ENCODE results near the gene F2RL3.
"Not testable (repeated sequence)": the region's sequence is repeated elsewhere in the genome, so short reads cannot be mapped to it uniquely, and the experiment has no call there.

F2RL3 gene

GRCh38 chr19:16888629-16889365 lies at the start of gene F2RL3:
Gene F2RL3, plus strand, starts transcription at chr19:16888999. Its CDS starts 191 bp downstream, at chr19:16889190.
- DNase-seq, result no peak

DNA sequence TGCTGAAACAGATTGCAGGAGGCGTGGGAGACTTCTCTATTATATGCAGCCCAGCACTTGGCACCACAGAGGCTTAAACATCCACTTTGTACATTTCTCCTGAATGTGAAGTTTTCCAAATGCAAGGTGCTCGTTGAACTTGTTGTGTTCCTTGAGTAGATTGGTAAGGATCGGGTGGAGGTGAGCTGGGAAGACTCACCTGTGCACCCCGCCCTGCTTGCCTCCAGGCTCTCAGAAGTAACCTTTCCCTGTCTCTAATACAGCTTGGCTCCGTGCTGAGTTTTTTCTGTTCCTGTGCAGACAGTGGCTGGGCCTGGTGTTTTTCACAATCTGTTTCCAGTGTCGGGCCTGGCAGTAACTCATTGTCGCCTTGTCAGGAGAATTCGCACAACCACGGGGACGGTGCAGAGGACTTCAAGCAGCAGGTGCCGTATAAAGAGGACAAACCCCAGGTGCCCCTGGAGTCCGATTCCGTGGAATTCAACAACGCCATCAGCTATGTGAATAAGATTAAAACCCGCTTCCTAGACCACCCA lies 47.3 kb upstream of the F2RL3 start:
- no peak for DNase-seq

- DNase-seq, result no peak
Observed at GRCh38 chr19:16846901-16847300, 41.9 kb upstream of the F2RL3 start.

- no peak for DNase-seq
Observed at GRCh38 chr19:16847430-16847829, 41.4 kb upstream of the F2RL3 start.

GRCh38 chr19:16849168-16849567 lies 39.6 kb upstream of the F2RL3 start:
- DNase-seq, result no peak

DNA sequence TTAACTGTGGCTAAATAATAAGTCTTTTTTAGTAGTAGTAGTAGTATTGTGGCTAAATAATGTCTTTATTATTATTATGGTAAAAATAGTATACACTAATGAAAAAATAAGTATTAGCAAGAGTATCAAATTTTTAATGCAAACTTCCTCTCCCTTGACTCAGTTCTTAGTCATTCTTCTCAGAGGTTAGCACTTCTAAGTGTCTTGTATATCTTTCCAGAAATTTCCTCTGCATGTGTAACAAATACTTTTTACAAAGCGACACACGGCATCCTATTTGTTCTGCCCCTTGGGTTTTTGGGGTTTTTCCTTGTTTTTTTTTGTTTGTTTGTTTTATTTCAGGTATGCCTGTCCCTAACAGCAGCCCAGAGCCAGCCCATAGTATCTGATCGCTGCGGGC lies 38.7 kb upstream of the F2RL3 start:
- DNase-seq, result no peak

- DNase-seq, result no peak
Observed at GRCh38 chr19:16851031-16851712, 37.6 kb upstream of the F2RL3 start.

DNA sequence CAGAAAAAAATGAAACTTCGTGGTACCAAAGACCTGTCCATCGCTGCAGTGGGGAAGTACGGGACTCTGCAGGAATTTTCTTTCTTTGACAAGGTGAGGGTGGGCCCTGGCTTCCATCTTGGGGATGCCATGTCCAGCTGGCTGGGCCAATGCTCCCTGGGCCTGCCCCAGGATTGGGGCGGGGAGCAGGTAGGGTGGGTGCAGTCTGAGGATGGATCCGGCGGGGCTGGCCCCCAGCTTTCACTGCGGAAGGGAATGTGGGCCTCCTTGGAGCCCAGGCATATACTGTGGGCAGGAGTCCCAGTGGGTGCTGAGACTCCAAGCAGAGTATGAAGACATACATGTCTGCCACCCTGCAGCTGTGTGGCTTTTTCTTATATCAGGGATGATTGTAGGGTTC lies 35.7 kb upstream of the F2RL3 start:
- no peak for DNase-seq

DNA sequence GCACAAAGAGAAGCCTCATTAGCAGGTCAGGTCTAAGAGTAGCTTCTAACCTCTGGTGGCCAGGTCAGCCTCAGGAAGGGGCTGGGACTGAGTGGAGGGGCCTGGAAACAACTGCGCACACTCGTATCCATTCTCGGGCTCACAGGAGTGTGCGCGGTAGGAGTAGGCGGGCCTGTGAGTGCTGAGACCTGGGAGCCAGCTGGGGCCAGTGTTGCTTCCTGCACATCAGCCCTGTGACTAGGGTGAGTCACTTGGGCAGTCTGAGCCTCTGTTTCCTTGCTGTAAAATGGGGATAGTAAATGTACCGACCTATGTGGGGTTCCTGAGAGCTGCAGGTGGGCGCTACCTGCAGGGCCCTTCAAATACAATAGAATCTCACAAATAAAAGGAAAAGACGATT lies 32.7 kb upstream of the F2RL3 start:
- no peak for DNase-seq

DNA sequence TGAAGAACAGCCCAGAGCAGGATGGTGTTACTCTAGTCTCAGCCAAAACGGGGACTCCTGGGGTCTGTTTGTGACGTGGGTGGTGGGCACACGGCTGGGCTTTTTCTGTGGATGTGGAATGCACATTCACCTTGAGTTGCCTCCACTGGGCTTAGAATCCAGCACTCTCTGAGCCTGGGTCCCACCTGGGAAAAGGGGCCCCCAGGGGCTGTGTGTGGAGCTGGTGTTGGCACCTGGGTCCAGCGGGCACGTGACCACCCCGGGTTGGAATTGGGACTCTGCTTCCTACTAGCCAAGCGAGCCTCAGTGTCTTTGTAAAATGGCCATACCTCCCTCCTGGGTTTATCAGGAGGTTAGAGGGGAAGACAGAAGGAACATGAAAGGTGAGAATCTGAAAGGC lies 29.2 kb upstream of the F2RL3 start:
- no peak for DNase-seq

DNA sequence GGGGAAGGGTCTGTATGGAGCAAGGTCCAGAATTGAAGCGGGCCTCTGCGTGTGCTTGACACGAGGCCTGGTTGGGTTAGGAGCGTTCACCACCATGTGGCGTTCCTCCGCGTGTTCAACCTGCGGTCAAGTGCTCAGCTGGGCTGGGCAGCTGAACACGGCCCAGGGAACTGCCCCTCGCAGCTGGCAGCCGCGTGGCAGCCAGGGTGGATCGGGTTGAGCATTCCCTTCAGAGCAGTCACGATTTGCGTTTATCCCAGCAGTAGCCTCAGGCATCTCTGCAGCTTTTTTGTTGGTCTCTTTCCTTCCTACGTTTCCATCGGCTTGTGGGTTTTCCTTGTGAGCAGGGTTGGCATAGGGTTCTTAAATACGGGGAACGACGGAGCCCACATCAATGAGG lies 28.7 kb upstream of the F2RL3 start:
- DNase-seq, result no peak

DNA sequence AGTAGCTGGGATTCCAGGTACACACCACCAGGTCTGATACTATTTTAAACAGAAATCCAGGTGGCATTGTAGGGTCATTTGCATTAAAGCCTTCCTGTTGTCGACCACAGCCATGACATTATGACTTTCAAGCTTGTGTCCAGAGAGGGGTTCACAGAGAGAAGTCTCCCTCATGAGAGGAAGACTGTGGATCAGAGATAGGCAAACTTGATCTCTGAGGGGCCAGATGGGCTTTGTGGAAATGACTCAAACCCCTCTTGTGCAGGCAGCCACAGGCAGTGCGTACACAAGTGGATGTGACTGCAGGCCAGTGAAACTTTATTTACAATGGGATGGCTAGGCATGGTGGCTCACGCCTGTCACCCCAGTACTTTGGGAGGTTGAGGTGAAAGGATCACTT lies 27.8 kb upstream of the F2RL3 start:
- no peak for DNase-seq

DNA sequence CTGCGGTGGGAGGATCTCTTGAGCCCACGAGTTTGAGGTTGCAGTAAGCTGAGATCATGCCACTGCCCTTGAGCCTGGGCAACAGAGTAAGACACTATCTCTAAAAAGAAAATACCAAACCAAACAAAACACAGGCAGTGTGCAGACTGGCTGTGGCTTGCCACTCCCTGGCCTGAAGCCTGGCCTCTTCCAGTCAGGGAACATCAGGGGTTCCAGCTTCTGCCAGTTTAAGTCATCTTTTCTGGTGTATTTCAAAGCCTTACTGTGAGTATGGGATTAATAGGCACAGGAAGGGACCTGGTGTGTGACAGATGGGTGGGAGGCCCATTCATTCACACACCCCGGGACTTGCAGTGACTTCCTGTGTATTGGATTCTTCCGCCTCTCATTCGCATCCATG lies 27.0 kb upstream of the F2RL3 start:
- no peak for DNase-seq

DNA sequence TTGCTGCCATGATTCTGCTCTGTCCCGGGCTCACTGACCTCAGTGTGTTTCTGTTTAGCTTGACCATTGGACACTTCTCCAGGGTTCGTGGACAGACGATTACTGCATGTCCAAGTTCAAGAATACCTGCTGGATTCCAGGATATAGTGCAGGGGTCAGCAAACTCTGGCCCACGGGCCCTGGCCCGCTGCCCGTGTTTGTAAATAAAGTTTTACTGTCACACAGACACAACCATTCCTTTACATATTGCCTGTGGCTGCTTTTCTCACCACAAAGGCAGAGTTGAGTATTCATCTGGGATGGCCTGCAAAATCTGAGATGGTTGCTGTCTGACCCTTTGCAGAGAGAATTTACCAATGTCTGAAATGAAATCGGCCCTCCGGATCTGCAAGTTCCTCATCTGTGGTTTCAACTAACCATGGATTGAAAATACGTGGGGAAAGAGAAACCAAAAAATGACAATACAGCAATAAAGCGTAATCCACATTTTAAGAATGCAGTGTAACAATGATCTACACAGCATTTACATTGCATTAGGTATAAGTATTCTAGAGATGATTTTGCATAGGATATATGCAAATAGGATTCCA lies 25.9 kb upstream of the F2RL3 start:
- DNase-seq, result no peak

DNA sequence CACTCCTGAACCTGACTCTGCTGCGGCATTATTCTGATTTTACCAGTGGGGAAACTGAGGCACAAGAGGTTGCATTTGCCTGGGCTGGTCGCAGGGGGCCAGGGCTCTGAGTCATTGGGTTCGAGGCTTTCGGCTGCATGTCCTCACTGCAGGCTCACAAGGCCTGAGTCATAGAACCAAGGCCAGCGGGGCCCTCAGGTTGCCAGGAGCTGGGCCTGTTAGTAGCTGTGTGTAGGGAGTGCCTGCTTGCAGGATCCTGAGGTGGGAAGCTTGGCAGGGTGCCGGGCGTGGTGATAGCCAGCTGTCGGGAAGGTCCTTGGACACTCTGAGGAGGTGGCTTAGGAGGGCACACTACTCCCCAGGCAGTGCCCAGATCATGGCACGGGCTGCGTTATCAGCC lies 21.6 kb upstream of the F2RL3 start:
- no peak for DNase-seq

DNA sequence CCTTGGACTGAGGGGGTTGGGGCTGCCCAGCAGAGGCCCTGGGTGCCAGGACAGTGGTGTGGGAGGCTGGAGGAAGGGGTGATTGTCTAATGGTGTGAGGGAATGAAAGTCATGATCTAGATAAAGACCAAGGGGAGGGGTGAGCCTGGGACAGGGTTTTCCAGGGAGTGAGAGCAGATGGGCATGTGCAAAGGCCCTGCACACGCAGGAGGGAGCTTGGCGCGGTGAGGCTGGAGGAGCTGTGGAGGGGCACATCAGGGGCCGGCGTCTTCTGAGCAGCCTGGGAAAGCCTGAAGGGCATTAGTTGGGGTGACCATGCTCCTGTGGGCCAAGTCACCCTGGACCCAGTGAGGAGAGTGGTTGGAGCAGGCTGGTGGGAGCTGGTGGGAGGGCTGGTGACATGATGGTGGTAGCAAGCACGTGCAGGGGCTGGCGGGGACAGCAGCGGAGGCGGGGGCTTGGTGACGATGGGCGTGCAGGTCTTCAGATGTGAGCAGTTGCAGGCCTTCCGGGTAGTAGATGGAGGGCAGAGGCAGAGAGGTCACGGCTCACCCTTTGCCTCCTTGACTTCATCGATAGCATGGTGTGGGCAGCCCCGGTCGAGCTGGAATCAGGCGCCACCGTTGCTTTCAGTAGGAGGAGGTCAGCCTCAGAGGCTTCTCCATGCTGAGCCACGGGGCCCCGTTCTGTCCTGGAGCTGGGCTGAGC lies 20.2 kb upstream of the F2RL3 start:
- DNase-seq, result no peak

GRCh38 chr19:16869331-16869972 lies 19.3 kb upstream of the F2RL3 start:
- no peak for DNase-seq

GRCh38 chr19:16871871-16872270 lies 16.9 kb upstream of the F2RL3 start:
- DNase-seq, result no peak

DNA sequence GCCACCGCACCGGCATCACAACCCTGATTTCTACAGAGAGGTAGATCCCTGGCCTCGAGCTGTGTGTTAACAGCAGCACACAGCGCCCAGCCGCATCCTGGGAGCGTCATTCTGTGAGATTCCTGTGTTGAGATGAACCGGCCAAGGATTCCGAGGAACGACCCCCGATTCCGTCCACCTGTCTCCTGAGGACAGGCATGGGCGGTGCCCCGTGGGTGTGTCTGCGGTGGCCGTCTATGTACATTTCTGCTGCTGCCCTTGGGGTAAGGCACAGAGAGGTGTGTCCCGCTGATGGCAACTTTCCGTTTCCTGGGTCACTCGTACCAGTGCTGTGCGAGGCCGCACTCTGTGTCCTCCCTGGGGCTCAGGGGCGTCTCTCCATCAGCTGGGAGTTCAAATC lies 16.1 kb upstream of the F2RL3 start:
- DNase-seq, result no peak

GRCh38 chr19:16873594-16873993 lies 15.2 kb upstream of the F2RL3 start:
- no peak for DNase-seq

DNA sequence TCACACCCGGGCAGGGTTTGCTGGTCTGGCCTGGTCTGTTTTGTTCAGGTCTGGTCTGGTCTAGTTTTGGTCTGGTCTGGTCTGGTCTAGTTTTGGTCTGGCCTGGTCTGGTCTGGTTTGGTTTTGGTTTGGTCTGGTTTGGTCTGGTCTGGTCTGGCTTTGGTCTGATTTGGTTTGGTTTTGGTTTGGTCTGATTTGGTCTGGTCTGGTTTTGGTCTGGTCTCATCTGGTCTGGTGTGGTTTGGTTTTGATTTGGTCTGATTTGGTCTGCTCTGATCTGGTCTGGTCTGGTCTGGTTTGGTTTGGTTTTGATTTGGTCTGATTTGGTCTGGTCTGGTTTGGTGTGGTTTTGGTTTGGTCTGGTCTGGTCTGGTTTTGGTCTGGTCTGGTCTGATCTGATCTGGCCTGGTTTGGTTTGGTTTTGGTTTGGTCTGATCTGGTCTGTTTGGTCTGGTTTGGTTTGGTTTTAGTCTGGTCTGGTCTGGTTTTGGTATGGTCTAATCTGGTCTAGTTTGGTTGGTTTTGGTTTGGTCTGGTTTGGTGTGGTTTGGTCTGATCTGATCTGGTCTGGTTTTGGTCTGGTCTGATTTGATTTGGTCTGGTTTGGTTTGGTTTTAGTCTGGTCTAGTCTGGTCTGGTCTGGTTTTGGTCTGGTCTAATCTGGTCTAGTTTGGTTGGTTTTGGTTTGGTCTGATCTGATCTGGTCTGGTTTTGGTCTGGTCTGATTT lies 14.4 kb upstream of the F2RL3 start:
- no peak for DNase-seq

DNA sequence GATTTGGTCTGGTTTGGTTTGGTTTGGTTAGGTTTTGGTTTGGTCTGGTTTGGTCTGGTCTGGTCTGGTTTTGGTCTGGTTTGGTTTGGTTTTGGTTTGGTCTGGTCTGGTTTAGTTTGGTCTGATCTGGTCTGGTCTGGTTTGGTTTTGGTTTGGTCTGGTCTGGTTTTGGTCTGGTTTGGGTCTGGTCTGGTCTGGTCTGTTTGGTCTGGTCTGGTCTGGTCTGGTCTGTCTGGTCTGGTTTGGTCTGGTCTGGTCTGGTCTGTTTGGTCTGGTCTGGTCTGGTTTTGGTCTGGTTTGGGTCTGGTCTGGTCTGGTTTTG lies 13.9 kb upstream of the F2RL3 start:
- not testable (repeated sequence) for DNase-seq

All from NCI-H1694 (cell line).